ENCODE data around the gene BNIP1.

BNIP1 gene, protein sequence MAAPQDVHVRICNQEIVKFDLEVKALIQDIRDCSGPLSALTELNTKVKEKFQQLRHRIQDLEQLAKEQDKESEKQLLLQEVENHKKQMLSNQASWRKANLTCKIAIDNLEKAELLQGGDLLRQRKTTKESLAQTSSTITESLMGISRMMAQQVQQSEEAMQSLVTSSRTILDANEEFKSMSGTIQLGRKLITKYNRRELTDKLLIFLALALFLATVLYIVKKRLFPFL

DNA sequence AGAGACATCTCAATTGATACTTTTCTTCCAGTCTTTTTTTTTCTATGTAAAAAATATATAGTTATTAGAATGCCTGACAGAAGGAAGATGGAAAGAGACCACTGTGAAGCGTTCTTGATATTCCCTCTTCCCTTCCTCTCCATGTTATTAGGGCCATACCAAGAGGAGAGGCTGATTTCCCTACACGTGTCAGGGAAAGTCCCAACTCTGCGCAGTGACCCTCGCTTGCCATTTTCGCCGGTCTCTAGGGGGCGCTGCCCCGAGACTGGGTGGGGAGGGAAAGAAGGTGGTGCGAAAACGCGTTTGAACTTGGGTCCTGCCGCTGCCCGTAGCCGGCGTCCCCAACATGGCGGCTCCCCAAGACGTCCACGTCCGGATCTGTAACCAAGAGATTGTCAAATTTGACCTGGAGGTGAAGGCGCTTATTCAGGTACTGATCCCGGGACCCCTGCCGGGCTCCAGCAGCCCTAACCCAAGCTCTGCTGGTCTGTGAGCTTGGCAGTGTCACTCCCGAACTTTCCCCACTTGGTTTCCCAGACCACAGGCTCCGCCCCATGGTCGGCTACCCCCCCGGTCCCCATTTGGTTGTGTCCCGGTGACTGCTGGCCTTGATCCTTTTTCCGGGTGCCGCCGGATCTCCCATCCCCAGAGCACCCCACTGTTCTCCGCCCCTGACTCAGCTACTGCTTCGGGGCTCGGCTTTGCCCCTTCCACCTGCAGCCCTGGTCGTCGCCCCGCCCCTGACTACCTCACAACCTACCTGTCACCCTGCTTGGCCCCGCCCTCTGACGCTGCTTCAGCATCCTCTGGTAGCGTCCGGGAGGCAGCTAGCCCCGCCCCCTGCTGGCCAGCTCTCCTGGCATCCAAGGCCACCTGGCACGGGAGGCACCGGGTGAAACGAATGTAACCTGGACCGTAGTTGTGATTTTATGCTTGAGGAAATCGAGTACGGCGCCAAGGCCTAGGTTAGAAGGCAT, at the start of gene BNIP1:
Gene BNIP1 (plus strand): TSS at position 332 of the 977 bp plus-strand sequence. CDS start 15 bp downstream, at position 347.
- Mint-ChIP-seq H3K4me1 (peaks cover 5% of the 10 kb centered on the region), H3K36me3 (ENCODE audit: low read depth) (peaks cover 17% of the 10 kb centered on the region), H3K27ac (peak within 1 kb of the TSS; percentile 96), H3K4me3 (peak within 1 kb of the TSS; percentile 98), H3K27me3 (ENCODE audit: low read depth, poor library complexity) (peaks cover 7% of the 10 kb centered on the region), H3K9me3 (no peaks in the 10 kb centered on the region)
- DNase-seq = peak; percentile 98
- TF ChIP-seq, protein P1, sequence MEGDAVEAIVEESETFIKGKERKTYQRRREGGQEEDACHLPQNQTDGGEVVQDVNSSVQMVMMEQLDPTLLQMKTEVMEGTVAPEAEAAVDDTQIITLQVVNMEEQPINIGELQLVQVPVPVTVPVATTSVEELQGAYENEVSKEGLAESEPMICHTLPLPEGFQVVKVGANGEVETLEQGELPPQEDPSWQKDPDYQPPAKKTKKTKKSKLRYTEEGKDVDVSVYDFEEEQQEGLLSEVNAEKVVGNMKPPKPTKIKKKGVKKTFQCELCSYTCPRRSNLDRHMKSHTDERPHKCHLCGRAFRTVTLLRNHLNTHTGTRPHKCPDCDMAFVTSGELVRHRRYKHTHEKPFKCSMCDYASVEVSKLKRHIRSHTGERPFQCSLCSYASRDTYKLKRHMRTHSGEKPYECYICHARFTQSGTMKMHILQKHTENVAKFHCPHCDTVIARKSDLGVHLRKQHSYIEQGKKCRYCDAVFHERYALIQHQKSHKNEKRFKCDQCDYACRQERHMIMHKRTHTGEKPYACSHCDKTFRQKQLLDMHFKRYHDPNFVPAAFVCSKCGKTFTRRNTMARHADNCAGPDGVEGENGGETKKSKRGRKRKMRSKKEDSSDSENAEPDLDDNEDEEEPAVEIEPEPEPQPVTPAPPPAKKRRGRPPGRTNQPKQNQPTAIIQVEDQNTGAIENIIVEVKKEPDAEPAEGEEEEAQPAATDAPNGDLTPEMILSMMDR (IDR thresholded peaks at IDR 0.05) = peak; percentile 89

DNA sequence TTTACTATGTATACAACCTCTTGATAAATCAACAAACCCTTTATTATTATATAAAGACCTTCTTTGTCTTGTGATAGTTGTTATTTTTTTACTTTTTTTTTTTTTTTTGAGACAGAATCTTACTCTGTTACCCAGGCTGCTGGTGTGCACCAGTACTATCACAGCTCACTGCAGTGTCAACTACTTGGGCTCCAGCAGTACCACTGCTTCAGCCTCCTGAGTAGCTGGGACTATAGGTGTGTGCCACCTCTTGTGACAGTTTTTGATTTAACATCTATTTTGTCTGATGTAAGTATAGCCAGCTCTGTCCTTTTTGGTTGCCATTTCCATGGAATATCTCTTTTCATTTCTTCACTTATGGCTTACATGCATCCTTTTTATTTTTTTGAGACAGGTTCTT, 45.5 kb upstream of the BNIP1 start:
- H3K9me3 Mint-ChIP-seq = peaks cover 23% of the 10 kb centered on the region
- TF ChIP-seq, protein P1 (IDR thresholded peaks at IDR 0.05) = no peak
- H3K36me3 Mint-ChIP-seq (ENCODE audit: low read depth) = peaks cover 29% of the 10 kb centered on the region
- no peak overlapping the region for H3K4me3 Mint-ChIP-seq
- DNase-seq = no peak
- peaks cover 3% of the 10 kb centered on the region for H3K27me3 Mint-ChIP-seq (ENCODE audit: low read depth, poor library complexity)
- H3K27ac Mint-ChIP-seq = no peak overlapping the region
- H3K4me1 Mint-ChIP-seq = peaks cover 8% of the 10 kb centered on the region

DNA sequence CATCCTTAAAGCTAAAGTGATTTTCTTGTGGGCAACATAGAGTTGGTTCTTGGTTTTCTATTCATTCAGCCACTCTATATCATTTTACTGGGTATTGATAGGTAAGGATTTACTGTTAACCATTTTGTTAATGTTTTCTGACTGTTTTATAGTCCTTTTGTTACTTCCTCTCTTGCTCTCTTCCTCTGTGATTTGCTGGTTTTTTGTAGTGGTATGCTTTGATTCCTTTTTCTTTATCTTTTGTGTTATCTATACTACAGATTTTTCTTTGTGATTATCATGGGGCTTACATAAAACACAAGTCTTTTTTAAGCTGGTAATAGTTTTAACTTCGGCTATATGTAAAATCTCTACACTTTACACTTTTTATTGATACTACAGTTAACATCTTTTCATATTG, 44.9 kb upstream of the BNIP1 start:
- Mint-ChIP-seq H3K4me1 (peaks cover 8% of the 10 kb centered on the region), H3K27ac (no peak overlapping the region), H3K27me3 (ENCODE audit: low read depth, poor library complexity) (peaks cover 3% of the 10 kb centered on the region), H3K9me3 (peaks cover 23% of the 10 kb centered on the region), H3K36me3 (ENCODE audit: low read depth) (peaks cover 29% of the 10 kb centered on the region), H3K4me3 (no peak overlapping the region)
- TF ChIP-seq, protein P1 (IDR thresholded peaks at IDR 0.05) = no peak
- no peak for DNase-seq

DNA sequence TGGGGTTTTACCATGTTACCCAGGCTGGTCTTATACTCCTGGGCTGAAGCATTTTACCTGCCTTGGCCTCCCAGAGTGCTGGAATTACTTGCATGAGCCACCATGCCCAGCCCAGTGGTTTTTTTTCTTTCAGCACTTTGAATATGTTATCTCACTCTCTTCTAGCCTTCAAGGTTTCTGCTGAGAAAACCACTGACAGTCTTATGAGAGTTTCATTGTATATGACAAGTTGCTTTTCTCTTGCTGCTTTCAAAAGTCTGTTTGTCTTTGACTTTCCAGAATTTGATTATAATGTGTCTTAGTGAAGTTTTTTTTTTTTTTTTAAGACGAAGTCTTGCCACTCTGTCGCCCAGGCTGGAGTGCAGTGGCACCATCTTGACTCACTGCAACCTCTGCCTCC, 43.1 kb upstream of the BNIP1 start:
- Mint-ChIP-seq H3K36me3 (ENCODE audit: low read depth) (peaks cover 25% of the 10 kb centered on the region), H3K4me1 (peaks cover 8% of the 10 kb centered on the region), H3K27ac (no peak overlapping the region), H3K4me3 (no peak overlapping the region), H3K27me3 (ENCODE audit: low read depth, poor library complexity) (peaks cover 3% of the 10 kb centered on the region), H3K9me3 (peaks cover 23% of the 10 kb centered on the region)
- TF ChIP-seq, protein P1 (IDR thresholded peaks at IDR 0.05) = no peak
- no peak for DNase-seq

DNA sequence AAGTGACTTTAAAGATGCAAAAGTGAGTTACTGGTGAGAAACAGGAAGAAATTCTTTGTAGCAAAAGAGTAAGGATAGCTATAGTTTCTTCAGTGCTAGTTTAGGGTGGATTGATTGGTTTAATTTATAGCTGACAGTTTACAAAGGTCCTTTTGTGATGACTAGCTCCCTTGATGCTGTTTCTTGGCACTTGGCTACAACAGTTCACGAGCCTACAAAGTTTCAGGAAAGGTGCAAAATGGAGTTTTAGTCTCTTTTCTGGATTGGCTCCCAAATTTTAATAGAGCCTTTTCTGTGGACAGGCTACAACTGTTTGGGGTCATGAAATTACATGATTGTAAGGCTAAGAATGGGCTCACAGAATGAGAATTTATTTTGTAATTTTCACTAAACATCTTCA, 40.9 kb upstream of the BNIP1 start:
- H3K27ac Mint-ChIP-seq = no peak overlapping the region
- TF ChIP-seq, protein P1 (IDR thresholded peaks at IDR 0.05) = no peak
- peaks cover 8% of the 10 kb centered on the region for H3K4me1 Mint-ChIP-seq
- H3K4me3 Mint-ChIP-seq = no peak overlapping the region
- DNase-seq = no peak
- peaks cover under 1% of the 10 kb centered on the region for H3K27me3 Mint-ChIP-seq (ENCODE audit: low read depth, poor library complexity)
- peaks cover 25% of the 10 kb centered on the region for H3K36me3 Mint-ChIP-seq (ENCODE audit: low read depth)
- peaks cover 23% of the 10 kb centered on the region for H3K9me3 Mint-ChIP-seq
